ENCODE results near the gene SCAMP3. TPM values are rescaled to one million over a fixed set of nuclear protein-coding genes. Genes with fewer than 3 reads are reported as not detected.
"Not testable (repeated sequence)": the region's sequence is repeated elsewhere in the genome, so short reads cannot be mapped to it uniquely, and the experiment has no call there.

Gene SCAMP3
- total and polyA plus RNA-seq, 12 donors = 41.9 to 143 (median 94.1) TPM

GRCh38 chr1:155226188-155226909 is 35.8 kb downstream of the SCAMP3 start:
- no peaks in the 10 kb centered on the region for H3K9me3 ChIP-seq (replicated peaks in 1 of 3)
- H3K4me3 ChIP-seq = peak overlapping the region in 1 of 4 donors; percentile 60
- H3K4me1 ChIP-seq (replicated peaks in 1 of 2) = peaks cover 24 to 29% of the 10 kb centered on the region in 2 donors
- peak in 6 of 7 donors; percentile 58 to 88 (median 66) for DNase-seq
- H3K27ac ChIP-seq = peak overlapping the region in 4 of 5 donors; percentile 60 to 90 (median 86)
- WGBS, 4 donors = 1 to 4% (median 1%) methylated on average over 7 of the region's 7 CpGs
- no peak for TF ChIP-seq POLR2A (IDR thresholded peaks at IDR 0.05)
- TF ChIP-seq, protein P1, sequence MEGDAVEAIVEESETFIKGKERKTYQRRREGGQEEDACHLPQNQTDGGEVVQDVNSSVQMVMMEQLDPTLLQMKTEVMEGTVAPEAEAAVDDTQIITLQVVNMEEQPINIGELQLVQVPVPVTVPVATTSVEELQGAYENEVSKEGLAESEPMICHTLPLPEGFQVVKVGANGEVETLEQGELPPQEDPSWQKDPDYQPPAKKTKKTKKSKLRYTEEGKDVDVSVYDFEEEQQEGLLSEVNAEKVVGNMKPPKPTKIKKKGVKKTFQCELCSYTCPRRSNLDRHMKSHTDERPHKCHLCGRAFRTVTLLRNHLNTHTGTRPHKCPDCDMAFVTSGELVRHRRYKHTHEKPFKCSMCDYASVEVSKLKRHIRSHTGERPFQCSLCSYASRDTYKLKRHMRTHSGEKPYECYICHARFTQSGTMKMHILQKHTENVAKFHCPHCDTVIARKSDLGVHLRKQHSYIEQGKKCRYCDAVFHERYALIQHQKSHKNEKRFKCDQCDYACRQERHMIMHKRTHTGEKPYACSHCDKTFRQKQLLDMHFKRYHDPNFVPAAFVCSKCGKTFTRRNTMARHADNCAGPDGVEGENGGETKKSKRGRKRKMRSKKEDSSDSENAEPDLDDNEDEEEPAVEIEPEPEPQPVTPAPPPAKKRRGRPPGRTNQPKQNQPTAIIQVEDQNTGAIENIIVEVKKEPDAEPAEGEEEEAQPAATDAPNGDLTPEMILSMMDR (IDR thresholded peaks at IDR 0.05) = peak in 5 of 6 experiments; percentile 18 to 66 (median 51)
- H3K27me3 ChIP-seq = no peaks in the 10 kb centered on the region
- no peaks in the 10 kb centered on the region for H3K36me3 ChIP-seq (replicated peaks in 1 of 2)
- intact Hi-C loops (cut with DNase I) = no loop called here

DNA sequence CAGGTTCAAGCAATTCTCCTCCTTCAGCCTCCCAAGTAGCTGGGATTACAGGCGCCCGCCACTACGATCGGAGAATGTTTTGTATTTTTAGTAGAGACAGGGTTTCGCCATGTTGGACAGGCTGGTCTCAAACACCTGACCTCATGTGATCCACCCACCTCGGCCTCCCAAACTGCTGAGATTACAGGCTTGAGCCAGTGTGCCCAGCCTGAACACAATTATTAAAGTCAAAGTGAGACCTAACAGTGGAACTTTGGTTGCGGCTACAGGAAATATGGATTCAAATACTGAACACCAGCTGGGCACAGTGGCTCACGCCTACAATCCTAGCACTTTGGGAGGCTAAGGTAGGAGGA is 36.8 kb downstream of the SCAMP3 start:
- H3K27me3 ChIP-seq; H3K4me3 ChIP-seq; intact Hi-C loops (cut with DNase I); DNase-seq; H3K9me3 ChIP-seq (replicated peaks in 1 of 3); H3K36me3 ChIP-seq (replicated peaks in 1 of 2): not testable (repeated sequence)
- Histone ChIP-seq H3K27ac (peak overlapping the region in 3 of 5 donors; percentile 61 to 79 (median 68)), H3K4me1 (replicated peaks in 1 of 2) (peaks cover 24 to 29% of the 10 kb centered on the region in 2 donors)
- WGBS, 4 donors = 95 to 98% (median 96%) methylated on average over 7 to 8 of the region's 8 CpGs

- intact Hi-C loops (cut with DNase I) = no loop called here
- 61 to 82% (median 72%) methylated on average over 7 of the region's 7 CpGs for WGBS, 4 donors
- peaks cover 24 to 41% of the 10 kb centered on the region in 2 donors for H3K4me1 ChIP-seq (replicated peaks in 1 of 2)
Observed at GRCh38 chr1:155223047-155223446, 39.1 kb downstream of the SCAMP3 start.

DNA sequence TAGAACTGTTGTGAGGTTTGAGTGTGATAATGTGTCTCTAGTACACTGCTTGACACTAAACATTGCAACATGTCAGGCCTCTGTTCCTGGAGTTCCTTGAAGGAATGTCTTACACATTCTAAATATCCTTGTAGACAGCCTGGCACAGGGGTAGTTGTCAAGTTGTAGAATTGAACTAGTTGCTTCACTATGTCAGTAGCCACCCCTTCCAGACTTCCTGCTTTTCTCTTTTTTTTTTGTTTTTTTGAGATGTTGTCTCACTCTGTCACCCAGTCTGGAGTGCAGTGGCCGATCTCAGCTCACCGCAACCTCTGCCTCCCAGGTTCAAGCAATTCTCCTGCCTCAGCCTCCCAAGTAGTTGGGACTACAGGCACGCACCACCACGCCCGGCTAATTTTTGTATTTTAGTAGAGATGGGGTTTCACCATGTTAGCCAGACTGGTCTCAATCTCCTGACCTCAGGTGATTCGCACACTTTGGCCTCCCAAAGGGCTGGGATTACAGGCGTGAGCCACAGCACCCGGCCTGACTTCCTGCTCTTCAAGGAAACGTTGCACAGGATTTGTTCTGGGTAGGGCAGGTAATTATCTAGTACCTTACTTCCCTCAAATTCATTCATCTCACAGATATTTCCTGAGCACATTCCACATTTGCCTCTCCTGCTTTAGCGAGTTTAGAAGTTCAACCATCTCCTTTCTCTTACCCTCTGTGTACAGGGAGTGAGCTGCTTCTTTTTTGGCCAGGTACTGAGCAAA is 41.8 kb downstream of the SCAMP3 start:
- WGBS, 4 donors = 88 to 93% (median 90%) methylated on average over 10 of the region's 10 CpGs
- intact Hi-C loops (cut with DNase I); H3K36me3 ChIP-seq (replicated peaks in 1 of 2); H3K4me3 ChIP-seq; H3K27ac ChIP-seq; DNase-seq; H3K27me3 ChIP-seq; H3K9me3 ChIP-seq (replicated peaks in 1 of 3): not testable (repeated sequence)
- peaks cover 13 to 25% of the 10 kb centered on the region in 2 donors for H3K4me1 ChIP-seq (replicated peaks in 1 of 2)

More at GRCh38 chr1:155223047-155223446, 39.1 kb downstream of the SCAMP3 start:
- H3K36me3 ChIP-seq (replicated peaks in 1 of 2) = no peaks in the 10 kb centered on the region
- no peak overlapping the region for H3K4me3 ChIP-seq
- H3K9me3 ChIP-seq (replicated peaks in 1 of 3) = no peaks in the 10 kb centered on the region
- TF ChIP-seq, protein P1 (IDR thresholded peaks at IDR 0.05) = no peak
- no peak for TF ChIP-seq POLR2A (IDR thresholded peaks at IDR 0.05)
- H3K27ac ChIP-seq = no peak overlapping the region
- DNase-seq = no peak
- no peaks in the 10 kb centered on the region for H3K27me3 ChIP-seq

- no peaks in the 10 kb centered on the region for H3K36me3 ChIP-seq (replicated peaks in 1 of 2)
- no peaks in the 10 kb centered on the region for H3K9me3 ChIP-seq (replicated peaks in 1 of 3)
- TF ChIP-seq, protein P1 (IDR thresholded peaks at IDR 0.05) = no peak
- no peak for TF ChIP-seq POLR2A (IDR thresholded peaks at IDR 0.05)
- peaks cover 6 to 18% of the 10 kb centered on the region in 2 donors for H3K4me1 ChIP-seq (replicated peaks in 1 of 2)
- peak in 2 of 7 donors; percentile 41 to 54 for DNase-seq
- WGBS, 4 donors = 6 to 19% (median 15%) methylated on average over 1 of the region's 1 CpG
- intact Hi-C loops (cut with DNase I) = no loop called here
- peak overlapping the region in 1 of 5 donors; percentile 5 for H3K27ac ChIP-seq
- H3K4me3 ChIP-seq = peak overlapping the region in 1 of 4 donors; percentile 3
- no peaks in the 10 kb centered on the region for H3K27me3 ChIP-seq
Observed at GRCh38 chr1:155219592-155220031, 42.5 kb downstream of the SCAMP3 start.
